ENCODE results near the gene UNC5C. TPM values are rescaled to one million over a fixed set of nuclear protein-coding genes. Genes with fewer than 3 reads are reported as not detected.
"Not testable (repeated sequence)": the region's sequence is repeated elsewhere in the genome, so short reads cannot be mapped to it uniquely, and the experiment has no call there.

The UNC5C gene
- total RNA-seq, 1 donor, result not detected

GRCh38 chr4:95190751-95191436 lies 357.9 kb downstream of the UNC5C start:
- H3K9me3 ChIP-seq (ENCODE audit: low read depth, low read length), result no peaks in the 10 kb centered on the region
- no peaks in the 10 kb centered on the region for H3K27me3 ChIP-seq (ENCODE audit: insufficient read depth, low read length)
- H3K4me3 ChIP-seq (ENCODE audit: low read length), result no peak overlapping the region
- H3K4me1 ChIP-seq (ENCODE audit: insufficient read depth, low read length), result no peaks in the 10 kb centered on the region

GRCh38 chr4:95188701-95189370 lies 359.9 kb downstream of the UNC5C start:
- Histone ChIP-seq H3K9me3 (ENCODE audit: low read depth, low read length) (no peaks in the 10 kb centered on the region), H3K4me3 (ENCODE audit: low read length) (no peak overlapping the region), H3K27me3 (ENCODE audit: insufficient read depth, low read length) (no peaks in the 10 kb centered on the region), H3K4me1 (ENCODE audit: insufficient read depth, low read length) (no peaks in the 10 kb centered on the region)

GRCh38 chr4:95186666-95187065 lies 362.1 kb downstream of the UNC5C start:
- Histone ChIP-seq H3K4me1 (ENCODE audit: insufficient read depth, low read length) (no peaks in the 10 kb centered on the region), H3K27me3 (ENCODE audit: insufficient read depth, low read length) (no peaks in the 10 kb centered on the region), H3K9me3 (ENCODE audit: low read depth, low read length) (no peaks in the 10 kb centered on the region), H3K4me3 (ENCODE audit: low read length) (no peak overlapping the region)

GRCh38 chr4:95183656-95184408 lies 364.9 kb downstream of the UNC5C start:
- no peak overlapping the region for H3K4me3 ChIP-seq (ENCODE audit: low read length)
- no peaks in the 10 kb centered on the region for H3K4me1 ChIP-seq (ENCODE audit: insufficient read depth, low read length)
- H3K9me3 ChIP-seq (ENCODE audit: low read depth, low read length), result no peaks in the 10 kb centered on the region
- H3K27me3 ChIP-seq (ENCODE audit: insufficient read depth, low read length), result no peaks in the 10 kb centered on the region

GRCh38 chr4:95181996-95182306 lies 366.8 kb downstream of the UNC5C start:
- Histone ChIP-seq H3K4me1 (ENCODE audit: insufficient read depth, low read length) (no peaks in the 10 kb centered on the region), H3K4me3 (ENCODE audit: low read length) (no peak overlapping the region), H3K27me3 (ENCODE audit: insufficient read depth, low read length) (no peaks in the 10 kb centered on the region), H3K9me3 (ENCODE audit: low read depth, low read length) (no peaks in the 10 kb centered on the region)

GRCh38 chr4:95181243-95181995 lies 367.4 kb downstream of the UNC5C start:
- Histone ChIP-seq H3K4me1 (ENCODE audit: insufficient read depth, low read length) (no peaks in the 10 kb centered on the region), H3K9me3 (ENCODE audit: low read depth, low read length) (no peaks in the 10 kb centered on the region), H3K27me3 (ENCODE audit: insufficient read depth, low read length) (no peaks in the 10 kb centered on the region), H3K4me3 (ENCODE audit: low read length) (no peak overlapping the region)

GRCh38 chr4:95180531-95181242 lies 368.1 kb downstream of the UNC5C start:
- Histone ChIP-seq H3K4me1 (ENCODE audit: insufficient read depth, low read length) (no peaks in the 10 kb centered on the region), H3K9me3 (ENCODE audit: low read depth, low read length) (no peaks in the 10 kb centered on the region), H3K4me3 (ENCODE audit: low read length) (no peak overlapping the region), H3K27me3 (ENCODE audit: insufficient read depth, low read length) (no peaks in the 10 kb centered on the region)

- no peaks in the 10 kb centered on the region for H3K4me1 ChIP-seq (ENCODE audit: insufficient read depth, low read length)
- H3K27me3 ChIP-seq (ENCODE audit: insufficient read depth, low read length), result no peaks in the 10 kb centered on the region
- no peak overlapping the region for H3K4me3 ChIP-seq (ENCODE audit: low read length)
- H3K9me3 ChIP-seq (ENCODE audit: low read depth, low read length), result no peaks in the 10 kb centered on the region
Measured at GRCh38 chr4:95178938-95179337, 369.8 kb downstream of the UNC5C start.

- H3K4me3 ChIP-seq (ENCODE audit: low read length); H3K9me3 ChIP-seq (ENCODE audit: low read depth, low read length); H3K27me3 ChIP-seq (ENCODE audit: insufficient read depth, low read length); H3K4me1 ChIP-seq (ENCODE audit: insufficient read depth, low read length): not testable (repeated sequence)
Measured at GRCh38 chr4:95171377-95171776, 377.4 kb downstream of the UNC5C start.

- no peaks in the 10 kb centered on the region for H3K4me1 ChIP-seq (ENCODE audit: insufficient read depth, low read length)
- H3K27me3 ChIP-seq (ENCODE audit: insufficient read depth, low read length), result no peaks in the 10 kb centered on the region
- no peaks in the 10 kb centered on the region for H3K9me3 ChIP-seq (ENCODE audit: low read depth, low read length)
Measured at GRCh38 chr4:95170176-95170575, 378.6 kb downstream of the UNC5C start.

GRCh38 chr4:95167805-95168204 lies 381.0 kb downstream of the UNC5C start:
- no peak overlapping the region for H3K4me3 ChIP-seq (ENCODE audit: low read length)
- no peaks in the 10 kb centered on the region for H3K4me1 ChIP-seq (ENCODE audit: insufficient read depth, low read length)
- H3K27me3 ChIP-seq (ENCODE audit: insufficient read depth, low read length), result no peaks in the 10 kb centered on the region
- H3K9me3 ChIP-seq (ENCODE audit: low read depth, low read length), result no peaks in the 10 kb centered on the region

More at GRCh38 chr4:95170176-95170575, 378.6 kb downstream of the UNC5C start:
- H3K4me3 ChIP-seq (ENCODE audit: low read length), result no peak overlapping the region

- no peak overlapping the region for H3K4me3 ChIP-seq (ENCODE audit: low read length)
- H3K9me3 ChIP-seq (ENCODE audit: low read depth, low read length), result no peaks in the 10 kb centered on the region
- H3K27me3 ChIP-seq (ENCODE audit: insufficient read depth, low read length), result no peaks in the 10 kb centered on the region
- H3K4me1 ChIP-seq (ENCODE audit: insufficient read depth, low read length), result no peaks in the 10 kb centered on the region
Measured at GRCh38 chr4:95165926-95166524, 382.7 kb downstream of the UNC5C start.

GRCh38 chr4:95162867-95163266 lies 385.9 kb downstream of the UNC5C start:
- Histone ChIP-seq H3K27me3 (ENCODE audit: insufficient read depth, low read length) (no peaks in the 10 kb centered on the region), H3K4me1 (ENCODE audit: insufficient read depth, low read length) (no peaks in the 10 kb centered on the region), H3K4me3 (ENCODE audit: low read length) (no peak overlapping the region), H3K9me3 (ENCODE audit: low read depth, low read length) (no peaks in the 10 kb centered on the region)

GRCh38 chr4:95161781-95162469 lies 386.8 kb downstream of the UNC5C start:
- Histone ChIP-seq H3K27me3 (ENCODE audit: insufficient read depth, low read length) (no peaks in the 10 kb centered on the region), H3K9me3 (ENCODE audit: low read depth, low read length) (no peaks in the 10 kb centered on the region), H3K4me1 (ENCODE audit: insufficient read depth, low read length) (no peaks in the 10 kb centered on the region), H3K4me3 (ENCODE audit: low read length) (no peak overlapping the region)

All from mononuclear cell (primary cell).